Activated B cell treated with CpG ODN at 0.5 μM for 24 hours (primary cell): ENCODE results near the gene PTPRT. TPM values are rescaled to one million over a fixed set of nuclear protein-coding genes. Genes with fewer than 3 reads are reported as not detected.

Experiments
- ATAC-seq: fragments of 200-7000 bp; cut with Tn5 transposase; one replicate; pipeline ENCODE4 v1.10.0; 2021; ENCODE audit warnings: low read depth, mild to moderate bottlenecking, moderate library complexity
- CTCF ChIA-PET: fragments of 350-600 bp; sonication (Branson Sonifier 250); formaldehyde crosslinking; loops from one replicate; lab custom pipeline; 2021; ENCODE audit warnings: antibody characterized with exemption; lab: Charles Lee
- POLR2A ChIA-PET: fragments of 350-600 bp; sonication (Branson Sonifier 250); formaldehyde crosslinking; loops from one replicate; lab custom pipeline; 2021; ENCODE audit warnings: antibody characterized with exemption; lab: Charles Lee
- DNase-seq: peaks from one replicate; pipeline ENCODE4 v3.0.0; 2022
- H3K27ac Mint-ChIP-seq: one replicate; pipeline ENCODE4 v1.8.0; 2020; ENCODE audit warnings: mixed read lengths
- H3K27me3 Mint-ChIP-seq: one replicate; pipeline ENCODE4 v1.8.0; 2021; ENCODE audit warnings: mixed read lengths
- H3K36me3 Mint-ChIP-seq: one replicate; pipeline ENCODE4 v1.8.0; 2021; ENCODE audit warnings: low read depth, mixed read lengths
- H3K4me1 Mint-ChIP-seq: one replicate; pipeline ENCODE4 v1.8.0; 2021; ENCODE audit warnings: mixed read lengths
- H3K4me3 Mint-ChIP-seq: one replicate; pipeline ENCODE4 v1.8.0; 2020; ENCODE audit warnings: mild to moderate bottlenecking, mixed read lengths
- H3K9me3 Mint-ChIP-seq: one replicate; pipeline ENCODE4 v1.8.0; 2020; ENCODE audit warnings: mixed read lengths
- CTCF ChIP-seq: fragments of 200-600 bp; IDR thresholded peaks from one replicate; pipeline ENCODE4 v1.8.0; 2022; ENCODE audit warnings: antibody characterized with exemption, mild to moderate bottlenecking
- intact Hi-C: fragments of 100-400 bp; cut with micrococcal nuclease; formaldehyde crosslinking; loops from one replicate; pipeline ENCODE4 v1.15.1; 2024
- total RNA-seq: library from RNA; stranded (reverse); gene quantifications from 2 replicates; pipeline ENCODE4 v1.2.3, GENCODE V29; 2022

Gene PTPRT
- total RNA-seq, 1 donor from 2014 or later, result not detected

- Mint-ChIP-seq H3K36me3 (no peaks in the 10 kb centered on the region), H3K4me1 (no peaks in the 10 kb centered on the region), H3K4me3 (no peak overlapping the region), H3K27me3 (no peaks in the 10 kb centered on the region), H3K27ac (no peak overlapping the region), H3K9me3 (no peaks in the 10 kb centered on the region)
- ATAC-seq (no peak), DNase-seq (no peak)
- ChIA-PET CTCF (no interaction called here), POLR2A (no interaction called here)
- intact Hi-C loops, result no loop called here
- no peak for TF ChIP-seq CTCF
Observed at GRCh38 chr20:43231829-43232228, 42.1 kb upstream of the PTPRT start.

- no peaks in the 10 kb centered on the region for H3K4me1 Mint-ChIP-seq
- TF ChIP-seq CTCF, result no peak
- H3K27ac Mint-ChIP-seq, result no peak overlapping the region
- ChIA-PET POLR2A (no interaction called here), CTCF (no interaction called here)
- intact Hi-C loops, result no loop called here
- H3K27me3 Mint-ChIP-seq, result no peaks in the 10 kb centered on the region
- no peak overlapping the region for H3K4me3 Mint-ChIP-seq
- ATAC-seq, result no peak
- no peaks in the 10 kb centered on the region for H3K36me3 Mint-ChIP-seq
- no peaks in the 10 kb centered on the region for H3K9me3 Mint-ChIP-seq
- DNase-seq, result no peak
Observed at GRCh38 chr20:43229696-43230095, 40.0 kb upstream of the PTPRT start.

- Mint-ChIP-seq H3K36me3 (no peaks in the 10 kb centered on the region), H3K27ac (no peak overlapping the region), H3K9me3 (no peaks in the 10 kb centered on the region), H3K4me3 (no peak overlapping the region), H3K4me1 (no peaks in the 10 kb centered on the region), H3K27me3 (peaks cover 4% of the 10 kb centered on the region)
- DNase-seq (no peak), ATAC-seq (no peak)
- CTCF ChIA-PET, result no interaction called here
- intact Hi-C loops, result no loop called here
- TF ChIP-seq CTCF, result no peak
- POLR2A ChIA-PET, result no interaction called here
Observed at GRCh38 chr20:43220612-43221011, 30.9 kb upstream of the PTPRT start.

- Mint-ChIP-seq H3K36me3 (no peaks in the 10 kb centered on the region), H3K27ac (no peak overlapping the region), H3K4me3 (no peak overlapping the region), H3K27me3 (no peaks in the 10 kb centered on the region), H3K9me3 (no peaks in the 10 kb centered on the region), H3K4me1 (no peaks in the 10 kb centered on the region)
- DNase-seq, result no peak
- no peak for TF ChIP-seq CTCF
- ChIA-PET CTCF (no interaction called here), POLR2A (no interaction called here)
- no peak for ATAC-seq
- intact Hi-C loops, result no loop called here
Observed at GRCh38 chr20:43210901-43211300, 21.2 kb upstream of the PTPRT start.

- H3K9me3 Mint-ChIP-seq, result peaks cover 3% of the 10 kb centered on the region
- no peak for TF ChIP-seq CTCF
- intact Hi-C loops, result no loop called here
- H3K27ac Mint-ChIP-seq, result no peak overlapping the region
- no peak overlapping the region for H3K4me3 Mint-ChIP-seq
- DNase-seq (no peak), ATAC-seq (no peak)
- H3K4me1 Mint-ChIP-seq, result no peaks in the 10 kb centered on the region
- ChIA-PET CTCF (no interaction called here), POLR2A (no interaction called here)
- H3K36me3 Mint-ChIP-seq, result no peaks in the 10 kb centered on the region
- H3K27me3 Mint-ChIP-seq, result no peaks in the 10 kb centered on the region
Observed at GRCh38 chr20:43209831-43210230, 20.1 kb upstream of the PTPRT start.
